MCF 10A (cell line): ENCODE data around the gene STAM. TPM values are rescaled to one million over a fixed set of nuclear protein-coding genes. Genes with fewer than 3 reads are reported as not detected.
A peak's percentile ranks its signal among the peaks of the same experiment; 100 is the strongest.

Source experiments
- BruUV-seq: library from RNA; stranded (reverse); fragments of 400-500 nt; replicated peaks from 2 replicates; lab custom pipeline; 2021; lab: Mats Ljungman, UMichigan
- CTCF ChIA-PET: fragments of 300-600 bp; sonication (Branson Sonifier 250); formaldehyde crosslinking; extraction: SDS; loops from one replicate; lab custom pipeline; 2021; ENCODE audit warnings: antibody characterized with exemption, inconsistent platforms; lab: Yijun Ruan, JAX
- POLR2A ChIA-PET: fragments of 300-600, 350-650 bp; sonication (Branson Sonifier 250); formaldehyde crosslinking; extraction: SDS; loops from one replicate; lab custom pipeline; 2020; ENCODE audit warnings: antibody characterized with exemption, inconsistent platforms; lab: Yijun Ruan, JAX
- DNase-seq: peaks from one replicate; pipeline ENCODE4 v3.0.0-alpha.2; 2018; ENCODE audit not compliant: unreplicated experiment
- H3K27ac Mint-ChIP-seq: one replicate; pipeline ENCODE4 v1.8.0; 2022; ENCODE audit warnings: mild to moderate bottlenecking, low read depth, mixed read lengths; ENCODE audit not compliant: unreplicated experiment
- H3K27me3 Mint-ChIP-seq: one replicate; pipeline ENCODE4 v1.8.0; 2022; ENCODE audit warnings: mixed read lengths; ENCODE audit not compliant: insufficient read depth, unreplicated experiment
- H3K36me3 Mint-ChIP-seq: one replicate; pipeline ENCODE4 v1.8.0; 2022; ENCODE audit warnings: mild to moderate bottlenecking, moderate library complexity, mixed read lengths; ENCODE audit not compliant: insufficient read depth, unreplicated experiment
- H3K4me1 Mint-ChIP-seq: one replicate; pipeline ENCODE4 v1.8.0; 2022; ENCODE audit warnings: mixed read lengths; ENCODE audit not compliant: insufficient read depth, unreplicated experiment
- H3K4me3 Mint-ChIP-seq: one replicate; pipeline ENCODE4 v1.8.0; 2022; ENCODE audit warnings: mild to moderate bottlenecking, moderate library complexity, mixed read lengths; ENCODE audit not compliant: unreplicated experiment
- H3K9me3 Mint-ChIP-seq: one replicate; pipeline ENCODE4 v1.8.0; 2022; ENCODE audit warnings: mixed read lengths; ENCODE audit not compliant: unreplicated experiment
- CTCF ChIP-seq: fragments of 200-600 bp; IDR thresholded peaks from one replicate; pipeline ENCODE4 v1.8.0; 2022; ENCODE audit warnings: antibody characterized with exemption, mild to moderate bottlenecking; ENCODE audit not compliant: unreplicated experiment
- intact Hi-C: fragments of 100-400 bp; cut with micrococcal nuclease; formaldehyde crosslinking; loops from 2 replicates; pipeline ENCODE4 v1.14.1; 2022
- total RNA-seq: library from RNA; stranded (reverse); gene quantifications from 2 replicates; pipeline ENCODE4 v1.2.3, GENCODE V29; 2022

The STAM gene
- total RNA-seq, 1 experiment from 2014 or later: 35.4 TPM

GRCh38 chr10:17633353-17633752 is 10.6 kb upstream of the STAM start:
- Mint-ChIP-seq H3K27me3 (no peaks in the 10 kb centered on the region), H3K27ac (no peak overlapping the region), H3K36me3 (no peaks in the 10 kb centered on the region), H3K9me3 (no peaks in the 10 kb centered on the region), H3K4me3 (no peak overlapping the region), H3K4me1 (no peaks in the 10 kb centered on the region)
- intact Hi-C loops: no loop called here
- POLR2A ChIA-PET: interaction anchor here (0.6 to 3.8 kb wide), 5 partner anchors 11 to 55 kb away, joined by 3 to 23 read pairs (median 4); partner anchors contain the start of genes HACD1 and STAM
- CTCF ChIA-PET: interaction anchor here (1.0 to 1.3 kb wide), 2 partner anchors 11 to 27 kb away, joined by 3 to 5 read pairs; no protein-coding TSS in a partner anchor
- no TSS peak for BruUV-seq
- DNase-seq: no peak
- no peak for TF ChIP-seq CTCF

- H3K4me3 Mint-ChIP-seq: no peak overlapping the region
- no peaks in the 10 kb centered on the region for H3K4me1 Mint-ChIP-seq
- DNase-seq: no peak
- POLR2A ChIA-PET: interaction anchor here (0.6 to 1.0 kb wide), 2 partner anchors 21 to 1022 kb away, joined by 3 read pairs; partner anchors contain the start of gene HACD1
- BruUV-seq: no TSS peak
- no peaks in the 10 kb centered on the region for H3K9me3 Mint-ChIP-seq
- no peak for TF ChIP-seq CTCF
- H3K27me3 Mint-ChIP-seq: no peaks in the 10 kb centered on the region
- H3K27ac Mint-ChIP-seq: no peak overlapping the region
- H3K36me3 Mint-ChIP-seq: no peaks in the 10 kb centered on the region
- intact Hi-C loops: no loop called here
- CTCF ChIA-PET: interaction anchor here (0.6 to 2.9 kb wide), 4 partner anchors 20 to 544 kb away, joined by 4 to 13 read pairs (median 6); partner anchors contain the start of gene HACD1
Measured at GRCh38 chr10:17637869-17638268, 6.1 kb upstream of the STAM start.

GRCh38 chr10:17640331-17640816 is 3.6 kb upstream of the STAM start:
- Mint-ChIP-seq H3K9me3 (no peaks in the 10 kb centered on the region), H3K36me3 (peaks cover 9% of the 10 kb centered on the region), H3K4me3 (no peak overlapping the region), H3K27ac (no peak overlapping the region), H3K27me3 (no peaks in the 10 kb centered on the region), H3K4me1 (peaks cover under 1% of the 10 kb centered on the region)
- intact Hi-C loops: no loop called here
- TF ChIP-seq CTCF: no peak
- no TSS peak for BruUV-seq
- CTCF ChIA-PET: interaction anchor here (1.3 kb wide), 1 partner anchor 96 kb away, joined by 5 read pairs; no protein-coding TSS in a partner anchor
- no peak for DNase-seq
- POLR2A ChIA-PET: no interaction called here

- CTCF ChIA-PET: interaction anchor here (0.6 to 3.7 kb wide), 6 partner anchors 22 to 94 kb away, joined by 3 to 33 read pairs (median 6); partner anchors contain the start of gene HACD1
- POLR2A ChIA-PET: interaction anchor here (0.6 to 6.3 kb wide), 34 partner anchors 10 to 1783 kb away, joined by 3 to 151 read pairs (median 4); partner anchors contain the start of genes HACD1, MINDY3 and RSU1
- DNase-seq: peak; percentile 85
Measured at GRCh38 chr10:17643339-17643754, 604 bp upstream of the STAM start.

More at GRCh38 chr10:17643339-17643754, 604 bp upstream of the STAM start:
- Mint-ChIP-seq H3K9me3 (no peaks in the 10 kb centered on the region), H3K27me3 (no peaks in the 10 kb centered on the region), H3K4me3 (peak overlapping the region; percentile 95), H3K36me3 (peaks cover 9% of the 10 kb centered on the region), H3K4me1 (peaks cover 12% of the 10 kb centered on the region), H3K27ac (peak overlapping the region; percentile 100)
- TF ChIP-seq CTCF: no peak
- BruUV-seq: TSS peak; percentile 84
- intact Hi-C loops: loop anchor here (1.0 kb wide), 1 partner anchor 26 kb away; the partner anchor contains the start of gene HACD1
